HG03139 (cell line): ENCODE measurements around the gene CMTM8.
"Not testable (repeated sequence)": the region's sequence is repeated elsewhere in the genome, so short reads cannot be mapped to it uniquely, and the experiment has no call there.

Experiments used
- ATAC-seq: cut with Tn5 transposase; IDR thresholded peaks from one replicate; pipeline ENCODE4 v1.9.1; 2021; ENCODE audit not compliant: unreplicated experiment

Gene CMTM8

DNA sequence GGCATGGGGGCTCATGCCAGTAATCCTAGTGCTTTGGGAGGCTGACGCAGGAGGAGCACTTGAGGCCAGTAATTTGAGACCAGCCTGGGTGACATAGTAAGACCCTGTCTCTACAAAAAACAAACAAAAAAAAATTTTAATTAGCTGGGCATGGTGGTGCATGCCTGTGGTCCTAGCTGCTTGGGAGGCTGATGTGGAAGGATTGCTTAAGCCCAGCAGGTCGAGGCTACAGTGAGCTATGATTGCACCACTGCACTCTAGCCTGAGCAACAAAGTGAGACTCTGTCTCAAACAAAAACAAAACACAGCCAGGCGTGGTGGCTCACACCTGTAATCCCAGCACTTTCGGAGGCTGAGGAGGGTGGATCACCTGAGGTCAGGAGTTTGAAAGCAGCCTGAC lies 9.7 kb upstream of the CMTM8 start:
- not testable (repeated sequence) for ATAC-seq

DNA sequence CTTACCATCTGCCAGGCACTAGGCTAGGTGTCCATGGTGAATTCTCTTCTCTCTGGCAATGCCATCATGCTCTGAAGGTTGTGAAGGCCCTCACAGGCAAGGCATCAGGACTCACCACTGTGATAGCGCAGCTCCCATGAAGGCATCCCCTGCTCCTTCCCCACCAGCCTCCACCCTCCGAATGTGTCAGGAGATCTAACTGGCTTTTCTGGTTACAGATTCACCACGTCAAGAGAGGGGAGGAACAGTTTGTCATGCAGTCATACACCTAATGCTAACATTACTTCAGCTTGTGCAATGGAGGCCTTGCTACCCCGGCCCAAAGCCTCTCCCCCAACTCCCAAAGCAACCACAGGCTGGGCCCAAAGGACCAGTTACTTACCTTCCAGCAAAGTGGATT lies 8.9 kb upstream of the CMTM8 start:
- ATAC-seq = no peak

DNA sequence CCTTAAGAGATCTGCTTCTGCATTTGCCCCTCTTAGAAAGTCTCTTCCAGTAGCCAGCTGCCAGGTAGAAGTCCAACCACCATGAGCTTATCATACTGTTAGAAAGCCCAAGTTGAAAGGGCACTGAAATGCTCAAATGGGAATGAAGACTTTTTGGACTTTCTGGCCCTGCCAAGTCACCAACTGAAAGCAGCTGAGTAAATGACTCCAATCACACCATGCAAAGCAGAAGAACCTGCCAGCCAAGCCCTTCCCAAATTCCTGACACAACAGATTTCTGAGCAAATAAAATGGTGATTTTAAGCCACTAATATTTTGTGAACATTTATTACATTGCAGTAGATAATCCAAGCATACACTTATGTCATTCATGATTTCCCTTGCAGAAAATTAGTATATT lies 2.1 kb upstream of the CMTM8 start:
- no peak for ATAC-seq

DNA sequence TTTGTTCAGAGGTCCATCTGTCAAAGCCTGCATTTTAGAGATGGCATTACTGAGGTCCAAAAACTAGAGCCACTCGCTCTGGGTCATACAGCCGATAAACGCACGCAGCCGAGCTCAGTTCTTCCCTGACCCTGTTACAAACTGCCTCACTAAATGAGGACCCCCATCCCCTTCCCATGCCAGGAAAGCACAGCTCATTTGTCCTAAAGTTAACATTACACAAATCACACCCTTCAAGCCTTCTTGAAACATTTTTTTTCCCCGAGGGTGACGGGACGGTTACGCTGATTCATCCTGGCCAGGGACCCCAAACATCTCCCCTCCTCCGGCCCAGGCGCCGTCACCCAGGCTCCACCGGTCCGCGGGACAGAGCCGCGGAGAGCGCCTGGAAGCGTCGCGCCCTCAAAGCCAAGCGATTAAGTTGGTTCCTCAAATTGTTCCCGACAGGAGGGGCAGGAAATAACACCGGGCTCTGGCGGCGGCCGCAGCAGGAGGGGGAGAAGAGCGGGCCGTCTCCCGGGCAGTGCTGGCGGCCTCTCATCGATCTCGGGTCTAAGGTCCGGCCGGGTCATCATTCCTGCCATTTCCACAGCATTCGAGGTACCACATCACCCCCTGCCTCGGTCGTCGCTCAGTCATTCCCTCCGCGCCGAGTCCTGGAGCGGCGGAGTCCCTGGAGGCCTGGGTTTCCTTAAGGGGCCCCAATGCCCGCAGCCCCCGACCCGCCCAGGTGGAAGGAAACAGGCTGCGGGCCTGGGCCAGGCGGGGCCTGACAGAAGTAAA lies 619 bp upstream of the CMTM8 start:
- ATAC-seq = no peak

DNA sequence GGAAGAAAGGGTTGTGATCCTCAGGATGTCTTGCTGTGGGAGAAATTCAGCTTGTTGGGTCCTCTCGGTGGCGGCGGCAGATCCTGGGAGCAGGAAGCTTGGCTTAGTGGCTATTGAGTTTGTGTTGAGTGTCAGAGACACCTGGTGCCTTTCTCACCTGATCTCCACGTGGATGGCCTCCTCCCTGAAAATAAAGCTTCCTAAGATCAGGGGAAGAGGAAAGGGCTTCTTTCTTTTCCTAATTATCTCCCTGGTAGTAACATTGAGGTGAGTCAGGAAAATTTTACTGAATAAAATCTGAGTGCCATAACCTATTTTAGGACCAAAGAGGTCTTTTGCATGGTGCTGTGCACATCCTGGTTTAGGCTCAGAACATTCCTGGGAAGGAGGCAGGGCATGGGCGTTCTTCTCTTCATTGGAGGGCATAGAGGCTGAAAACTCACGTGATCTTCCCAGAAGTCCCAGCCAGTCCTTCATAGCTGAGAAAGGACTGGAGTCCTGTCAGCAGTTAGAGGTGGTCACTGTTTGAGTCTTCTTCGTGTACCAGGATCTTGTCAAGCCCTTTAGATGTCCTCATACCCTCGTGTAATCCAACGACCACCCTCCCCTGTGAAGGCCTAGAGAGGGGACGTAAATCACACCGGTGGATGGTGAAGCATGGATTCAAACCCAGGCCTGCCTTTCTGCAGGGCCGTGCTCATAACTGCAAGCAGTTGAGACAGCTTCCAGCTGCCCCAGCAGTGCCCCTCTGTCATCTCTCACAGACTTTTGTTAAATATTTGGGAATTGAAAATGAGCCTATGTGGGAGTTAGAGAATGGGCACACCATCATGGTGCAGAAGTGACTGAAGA lies 1.1 kb downstream of the CMTM8 start:
- ATAC-seq = no peak

DNA sequence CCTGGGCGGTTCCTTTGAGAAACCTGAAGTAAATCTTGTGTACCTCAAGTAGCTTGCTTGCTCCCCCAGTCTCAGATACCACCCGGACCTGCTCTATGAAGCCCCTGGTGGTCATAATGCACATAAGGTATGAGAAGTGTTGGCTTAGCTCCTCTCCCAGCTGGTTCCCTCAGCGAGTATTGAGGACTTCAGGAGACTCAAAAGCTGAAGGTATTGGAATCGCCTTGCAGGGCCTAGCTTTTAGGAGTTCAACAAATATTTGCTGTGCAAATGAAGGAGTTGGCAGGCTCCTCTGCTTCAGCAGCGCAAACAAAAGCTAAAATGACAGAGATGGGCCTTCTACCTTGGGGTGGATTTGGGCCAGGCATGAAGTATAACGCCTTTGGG lies 1.7 kb downstream of the CMTM8 start:
- ATAC-seq = no peak

DNA sequence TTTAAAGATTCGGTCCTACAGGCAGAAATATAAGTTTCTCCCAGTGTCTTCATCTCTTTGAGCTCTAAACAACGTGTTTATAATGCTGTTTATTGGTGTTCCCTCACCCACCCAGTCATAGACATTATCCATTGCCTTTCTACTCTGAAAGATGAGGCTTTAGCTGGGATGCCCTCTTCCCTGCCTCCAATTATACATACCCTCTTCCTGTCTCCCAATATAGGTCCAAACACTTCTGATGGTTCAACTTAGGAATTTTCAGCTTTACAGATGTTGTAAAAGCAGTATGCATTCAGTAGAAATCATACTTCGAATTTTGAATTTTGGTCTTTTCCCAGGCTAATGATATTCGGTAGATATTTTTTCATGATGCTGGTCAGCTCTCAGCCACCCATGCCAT lies 2.6 kb downstream of the CMTM8 start:
- no peak for ATAC-seq

DNA sequence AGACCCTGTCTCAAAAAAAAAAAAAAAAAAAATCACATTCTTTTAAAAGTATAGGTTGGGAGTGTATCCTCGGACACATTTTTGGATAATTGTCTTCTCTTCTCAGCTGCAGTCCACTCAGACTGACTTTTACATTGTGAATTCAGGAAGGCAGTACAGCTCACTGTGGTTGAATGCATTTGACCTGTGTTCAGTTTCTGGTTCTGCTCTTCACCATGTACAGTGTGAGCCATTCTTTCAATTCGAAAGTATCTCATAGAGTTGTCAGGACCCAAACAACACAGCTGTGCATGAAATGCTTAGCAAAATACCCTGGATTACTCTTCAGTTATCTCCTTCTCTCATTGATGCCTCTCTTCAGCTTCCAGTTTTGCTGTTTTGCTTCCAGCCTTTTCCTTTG lies 5.0 kb downstream of the CMTM8 start:
- ATAC-seq = no peak

DNA sequence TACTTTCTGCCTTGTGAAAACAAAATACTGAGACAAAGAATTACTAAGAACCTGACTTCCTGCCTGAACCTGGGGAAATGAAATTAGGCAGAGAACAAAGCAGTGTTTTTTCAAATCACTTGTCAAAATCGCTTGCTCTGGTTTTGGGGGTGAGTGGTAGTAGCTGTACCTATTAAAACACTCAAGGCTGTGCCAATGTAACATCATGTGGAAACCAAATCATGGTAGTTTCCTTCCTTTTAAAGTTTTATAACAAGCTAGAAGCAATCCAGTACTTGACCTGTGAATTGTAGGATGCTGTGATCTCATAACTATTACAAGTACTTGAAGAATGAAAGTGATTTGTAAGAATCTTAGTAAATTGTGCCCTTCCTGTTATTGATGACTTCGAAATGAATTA lies 6.7 kb downstream of the CMTM8 start:
- ATAC-seq = no peak

DNA sequence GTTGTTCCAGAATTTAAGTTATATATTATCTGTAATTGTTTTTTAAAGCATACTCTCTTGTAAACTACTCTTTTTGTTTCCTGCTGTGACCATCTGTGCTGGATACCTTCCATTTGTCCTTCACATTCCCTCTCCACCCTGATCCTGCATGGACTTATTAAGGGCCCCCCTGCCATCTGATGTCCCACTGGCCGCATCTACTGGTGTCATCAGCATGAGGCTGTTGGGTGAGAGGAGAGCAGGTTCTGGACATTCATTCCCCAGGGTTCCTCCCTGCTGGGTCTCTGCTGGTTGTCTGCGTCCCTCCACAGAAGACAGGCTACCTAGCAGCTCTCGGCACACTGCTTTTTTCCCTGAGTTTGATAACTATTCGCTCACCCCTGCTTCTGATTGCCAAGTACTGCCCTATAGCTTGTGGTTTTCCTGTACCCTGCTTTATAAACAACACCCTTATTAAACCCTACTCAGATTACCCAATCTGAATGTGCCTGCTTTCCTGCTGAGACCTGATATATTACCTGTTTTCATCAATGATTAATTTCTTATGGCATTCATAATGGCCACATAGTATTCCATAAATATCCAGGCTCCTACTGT lies 7.7 kb downstream of the CMTM8 start:
- no peak for ATAC-seq

DNA sequence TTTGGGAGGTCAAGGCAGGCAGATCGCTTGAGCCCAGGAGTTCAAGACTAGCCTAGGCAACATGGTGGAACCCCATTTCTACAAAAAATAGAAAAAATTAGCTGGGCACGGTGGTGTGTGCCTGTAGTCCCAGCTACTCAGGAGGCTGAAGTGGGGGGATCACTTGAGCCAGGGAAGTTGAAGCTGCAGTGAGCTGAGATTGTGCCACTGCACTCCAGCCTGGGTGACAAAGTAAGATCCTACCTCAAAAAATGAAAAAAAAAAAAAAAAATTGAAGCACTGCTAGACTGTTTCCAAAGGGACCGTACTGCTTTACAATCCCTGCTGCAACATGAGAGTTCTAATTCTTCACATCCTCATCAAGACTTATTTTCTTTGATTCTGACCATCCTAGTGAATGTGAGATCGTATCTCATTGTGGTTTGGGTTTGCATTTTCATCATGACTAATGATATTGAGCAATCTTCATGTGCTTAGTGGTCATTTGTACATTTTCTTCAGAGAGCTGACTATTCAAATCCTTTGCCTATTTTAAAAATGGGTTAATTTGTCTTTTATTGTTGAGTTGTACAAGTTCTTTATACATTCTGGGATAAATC lies 10.8 kb downstream of the CMTM8 start:
- ATAC-seq = no peak

DNA sequence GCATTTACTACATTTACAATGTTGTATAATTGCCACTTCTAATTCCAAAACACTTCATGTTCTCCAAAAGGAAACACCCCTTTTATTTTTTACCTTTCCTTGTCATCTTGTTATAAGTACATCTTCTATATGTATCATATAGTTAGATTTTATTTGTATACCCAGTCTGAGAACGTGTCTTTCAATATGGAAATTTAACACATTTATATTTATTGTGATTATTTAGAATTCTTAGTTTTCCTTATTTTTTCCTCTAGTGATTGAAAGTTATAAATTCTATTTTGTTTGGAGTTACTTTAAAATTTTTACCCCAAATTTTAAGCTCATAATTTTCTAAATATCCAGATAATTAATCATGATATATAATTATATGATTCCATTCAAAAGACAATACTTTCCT lies 15.8 kb downstream of the CMTM8 start:
- no peak for ATAC-seq

DNA sequence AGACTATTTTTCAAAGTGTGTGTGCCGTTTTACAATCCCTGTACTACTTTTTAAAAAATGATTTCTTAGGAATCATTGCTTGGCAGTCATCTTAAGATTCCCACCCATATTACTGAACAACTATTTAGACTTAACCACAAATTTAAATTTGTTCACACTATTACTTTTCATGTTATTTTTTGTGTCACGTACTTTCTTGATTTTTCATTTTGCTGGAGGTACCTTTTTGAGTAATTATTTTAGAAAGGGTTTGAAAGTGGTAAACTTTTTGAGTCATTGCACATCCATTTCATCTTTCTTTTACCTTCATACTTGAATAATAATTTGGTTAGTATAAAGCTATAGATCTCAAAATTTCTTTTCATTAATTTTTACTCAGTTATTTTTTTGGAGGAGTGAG lies 16.9 kb downstream of the CMTM8 start:
- ATAC-seq = no peak

DNA sequence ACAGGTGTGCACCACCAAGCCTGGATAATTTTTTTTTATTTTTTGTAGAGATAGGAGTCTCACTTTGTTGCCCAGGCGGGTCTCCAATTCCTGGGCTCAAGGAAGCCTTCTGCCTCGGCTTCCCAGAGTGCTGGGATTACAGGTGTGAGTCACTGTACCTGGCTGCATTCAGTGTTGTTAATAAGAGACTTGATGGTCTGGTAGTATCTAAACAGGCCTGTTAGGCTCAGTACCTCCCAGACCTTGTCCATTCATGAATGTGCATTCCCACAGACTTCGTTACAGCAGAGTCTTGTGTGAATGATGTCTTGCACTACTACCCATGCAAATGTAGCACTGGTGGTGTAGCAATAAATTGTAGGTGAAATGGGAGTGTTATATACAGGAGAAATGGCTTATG lies 17.7 kb downstream of the CMTM8 start:
- no peak for ATAC-seq

DNA sequence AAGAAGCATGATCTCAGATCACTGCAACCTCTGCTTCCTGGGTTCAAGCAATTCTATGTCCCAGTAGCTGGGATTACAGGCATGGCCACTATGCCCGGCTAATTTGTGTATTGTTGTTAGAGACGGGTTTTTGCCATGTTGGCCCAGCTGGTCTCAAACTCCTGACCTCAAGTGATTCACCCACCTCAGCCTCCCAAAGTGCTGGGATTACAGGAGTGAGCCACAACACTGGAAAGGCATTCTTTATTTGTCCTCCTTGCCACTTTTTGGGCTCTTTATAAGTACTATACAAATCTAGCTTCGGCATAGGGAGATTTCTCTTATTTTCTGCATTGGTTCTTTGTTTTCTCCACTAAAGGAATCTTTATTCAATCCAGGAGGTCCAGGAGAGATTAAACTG lies 18.6 kb downstream of the CMTM8 start:
- ATAC-seq = no peak

DNA sequence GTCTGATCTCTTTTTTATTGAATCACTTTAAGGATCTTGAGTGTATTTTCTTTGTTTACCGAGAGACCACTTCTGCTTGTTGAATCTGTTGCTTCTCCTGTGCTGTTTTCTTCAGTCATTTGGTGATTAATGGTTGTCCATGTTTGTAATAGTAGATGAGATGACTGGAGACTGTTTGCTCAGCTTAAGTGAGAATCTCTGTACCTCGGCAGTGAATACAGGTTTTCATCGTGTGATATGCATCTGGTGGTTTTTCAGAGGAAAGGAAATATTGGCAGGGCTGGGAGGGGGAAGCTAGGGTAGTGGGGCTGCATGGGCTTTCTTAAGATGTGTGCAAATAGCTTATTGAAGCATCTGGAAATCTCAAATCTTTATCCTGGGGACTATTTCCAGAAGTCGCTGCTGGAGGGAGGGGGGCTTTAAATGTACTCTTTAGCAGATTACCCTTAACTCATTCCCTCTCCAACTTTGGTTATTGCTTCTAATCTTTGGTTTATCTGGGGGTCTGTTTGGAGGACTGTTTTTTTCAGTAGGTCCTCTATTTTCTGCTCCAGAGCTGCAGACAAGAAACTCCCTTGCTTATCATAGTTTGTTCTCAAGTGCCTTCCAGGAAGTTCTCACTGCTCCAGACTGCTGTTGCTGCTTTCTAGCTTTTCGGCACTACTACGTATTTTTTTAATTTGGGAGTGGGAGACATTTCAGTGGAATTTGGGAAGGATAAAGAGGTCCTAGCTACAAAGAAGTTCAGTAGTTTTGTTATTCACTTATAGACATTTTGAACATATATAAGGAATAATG lies 19.4 kb downstream of the CMTM8 start:
- no peak for ATAC-seq

DNA sequence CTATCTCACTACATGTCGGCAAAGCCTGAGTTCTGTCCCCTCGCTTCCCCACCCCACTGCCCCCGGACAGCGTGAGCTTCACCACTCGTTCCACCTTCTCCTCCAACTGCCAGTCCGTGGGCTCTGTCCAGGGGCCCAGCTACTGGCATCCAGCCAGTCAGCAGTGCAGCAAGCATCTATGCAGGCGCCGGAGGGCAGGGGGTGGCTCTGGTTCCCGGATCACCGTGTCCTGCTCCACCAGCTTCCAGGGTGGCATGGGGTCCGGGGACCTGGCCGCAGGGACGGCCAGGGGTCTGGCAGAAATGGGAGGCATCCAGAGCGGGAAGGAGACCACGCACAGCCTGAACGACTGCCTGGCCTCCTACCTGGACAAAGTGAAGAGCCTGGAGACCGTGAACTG lies 20.4 kb downstream of the CMTM8 start:
- no peak for ATAC-seq

DNA sequence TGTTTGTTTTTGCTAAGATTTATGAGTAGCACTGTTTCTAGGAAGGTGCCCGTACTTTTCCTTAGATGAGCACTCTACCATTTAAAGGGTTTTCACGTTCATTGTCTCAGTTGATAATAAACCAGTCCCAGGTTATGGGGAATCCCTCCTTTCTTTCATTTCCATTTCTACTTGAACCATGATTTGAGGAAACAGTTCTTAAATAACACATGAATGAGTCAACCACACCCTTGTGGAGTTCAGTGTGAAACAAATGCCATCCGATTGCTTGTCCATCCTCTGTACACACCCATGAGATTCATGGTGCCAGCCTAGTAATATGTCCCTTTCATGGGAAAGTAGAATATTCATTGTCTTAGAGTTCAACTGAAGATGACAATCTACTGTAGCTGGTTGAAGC lies 23.1 kb downstream of the CMTM8 start:
- ATAC-seq = no peak

DNA sequence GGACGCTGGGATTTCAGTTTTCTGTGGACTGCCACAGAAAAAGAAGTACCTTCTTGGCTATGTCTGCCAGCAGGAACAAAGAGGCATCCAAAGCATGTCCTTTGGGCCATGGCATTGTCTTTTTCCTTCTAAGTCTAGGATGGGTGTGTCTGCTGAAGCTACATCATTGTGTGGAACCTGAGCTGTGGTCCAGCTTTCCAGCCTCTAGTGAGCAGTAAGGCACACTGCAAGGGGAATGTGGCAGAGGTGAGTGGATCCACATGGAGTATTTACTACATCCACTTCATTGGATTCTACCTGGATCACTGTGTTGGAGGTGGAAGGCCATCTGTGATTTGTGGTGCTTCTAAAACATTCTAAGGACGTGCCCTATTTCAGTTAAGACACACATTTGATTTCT lies 23.7 kb downstream of the CMTM8 start:
- ATAC-seq = no peak

DNA sequence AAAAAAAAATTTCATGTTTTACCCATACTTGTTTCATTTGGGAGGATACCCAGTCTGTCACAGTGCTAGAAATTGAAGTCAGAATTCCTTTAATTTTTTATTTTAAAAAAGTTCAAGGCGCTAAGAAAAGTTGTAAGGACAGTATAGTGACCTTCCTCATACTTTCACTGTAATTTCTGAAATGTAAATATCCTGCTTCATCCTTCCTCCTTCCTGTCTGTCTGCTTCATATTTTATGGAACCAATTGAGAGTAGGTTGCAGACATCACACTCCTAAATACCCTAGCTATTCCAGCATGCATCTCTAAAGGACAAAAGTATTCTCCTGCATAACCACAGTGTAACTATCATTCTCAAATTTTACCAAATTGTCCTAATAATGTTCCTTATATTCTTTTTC lies 35.8 kb downstream of the CMTM8 start:
- ATAC-seq = no peak

DNA sequence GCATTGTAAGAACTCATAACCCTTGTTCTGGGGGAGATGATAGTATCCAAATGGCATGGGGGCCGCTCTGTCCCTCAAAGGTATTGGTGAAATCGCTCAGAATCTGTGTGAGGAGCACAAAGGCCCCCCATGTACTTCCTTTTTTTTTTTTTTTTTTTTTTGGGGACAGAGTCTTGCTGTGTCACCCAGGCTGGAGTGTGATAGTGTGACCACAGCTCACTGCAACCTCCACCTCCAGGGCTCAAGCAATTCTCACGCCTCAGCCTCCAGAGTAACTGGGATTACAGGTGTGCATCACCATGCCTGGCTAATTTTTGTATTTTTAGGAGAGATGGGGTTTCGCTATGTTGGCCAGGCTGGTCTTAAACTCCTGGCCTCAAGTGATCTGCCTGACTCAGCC lies 37.0 kb downstream of the CMTM8 start:
- ATAC-seq = no peak
